NCI-H526 treated with DMSO at 0.1 percent for 48 hours (cell line): Measurements from ENCODE around the gene KIFC3.
A peak's percentile ranks its signal among the peaks of the same experiment; 100 is the strongest.
"Not testable (repeated sequence)": the region's sequence is repeated elsewhere in the genome, so short reads cannot be mapped to it uniquely, and the experiment has no call there.

Source experiments
- DNase-seq: peaks from one replicate; lab custom pipeline; 2025; lab: John Stamatoyannopoulos, UW

The KIFC3 gene

GRCh38 chr16:57752203-57752580 lies 50.1 kb downstream of the KIFC3 start:
- no peak for DNase-seq

DNA sequence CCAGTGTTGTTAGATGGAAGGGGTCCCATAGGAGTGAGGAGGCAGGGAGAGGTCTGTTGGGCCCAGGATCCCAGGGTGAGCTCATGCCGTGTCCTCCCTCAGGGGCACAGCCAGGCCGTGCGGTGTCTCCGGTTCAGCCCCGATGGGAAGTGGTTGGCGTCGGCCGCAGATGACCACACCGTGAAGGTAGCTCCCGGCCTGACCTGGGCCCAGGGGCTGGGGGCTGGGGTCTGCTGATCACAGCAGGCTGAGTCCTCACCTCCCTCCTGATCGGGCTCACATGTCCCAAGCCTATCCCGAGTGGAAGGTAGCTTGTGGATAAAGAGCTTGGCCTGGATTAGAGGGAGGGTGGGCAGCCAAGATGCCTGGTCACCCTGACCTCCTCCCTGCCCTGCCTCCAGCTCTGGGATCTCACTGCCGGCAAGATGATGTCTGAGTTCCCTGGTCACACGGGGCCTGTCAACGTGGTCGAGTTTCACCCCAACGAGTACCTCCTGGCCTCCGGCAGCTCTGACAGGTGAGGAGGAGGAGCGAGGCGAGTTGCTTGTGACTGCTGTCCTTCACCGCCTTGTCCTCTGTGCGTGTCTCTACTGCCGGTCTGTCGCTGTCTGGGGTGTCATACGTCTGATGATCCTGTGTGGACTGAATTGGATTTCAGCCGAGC lies 50.6 kb downstream of the KIFC3 start:
- no peak for DNase-seq

- no peak for DNase-seq
These were observed 51.3 kb downstream of the KIFC3 start for GRCh38 chr16:57750796-57751538.

DNA sequence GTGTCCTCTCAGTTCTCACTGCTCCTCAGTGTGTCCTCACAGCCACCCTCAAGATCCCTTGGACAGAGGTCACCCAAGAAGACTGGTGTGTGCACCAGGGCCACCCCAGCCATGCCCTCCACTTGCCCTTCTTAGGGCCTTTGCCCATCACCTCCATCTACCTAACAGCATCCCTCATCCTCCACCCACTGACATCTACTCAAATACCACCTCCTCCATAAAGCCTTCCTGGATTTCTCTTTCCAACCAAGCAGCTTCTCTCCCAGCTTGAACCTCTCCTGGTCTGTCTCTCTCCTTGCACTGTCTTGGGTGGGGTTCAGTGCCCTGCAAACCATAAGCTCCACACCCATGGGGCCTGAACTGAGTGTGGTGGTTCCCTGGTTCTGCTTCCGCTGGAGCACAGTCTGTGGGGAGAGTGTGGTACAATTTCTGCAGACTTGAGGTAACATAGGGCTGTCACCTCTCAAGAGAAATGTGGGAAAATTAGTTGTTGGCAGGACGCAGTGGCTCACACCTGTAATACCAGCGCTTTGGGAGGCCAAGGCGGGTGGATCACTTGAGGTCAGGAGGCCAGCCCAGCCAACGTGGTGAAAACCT lies 52.3 kb downstream of the KIFC3 start:
- DNase-seq, result no peak

GRCh38 chr16:57749101-57749692 lies 53.1 kb downstream of the KIFC3 start:
- no peak for DNase-seq

- DNase-seq, result no peak
These were observed 53.7 kb downstream of the KIFC3 start for GRCh38 chr16:57748596-57748995.

- DNase-seq, result no peak
These were observed 54.3 kb downstream of the KIFC3 start for GRCh38 chr16:57747996-57748395.

DNA sequence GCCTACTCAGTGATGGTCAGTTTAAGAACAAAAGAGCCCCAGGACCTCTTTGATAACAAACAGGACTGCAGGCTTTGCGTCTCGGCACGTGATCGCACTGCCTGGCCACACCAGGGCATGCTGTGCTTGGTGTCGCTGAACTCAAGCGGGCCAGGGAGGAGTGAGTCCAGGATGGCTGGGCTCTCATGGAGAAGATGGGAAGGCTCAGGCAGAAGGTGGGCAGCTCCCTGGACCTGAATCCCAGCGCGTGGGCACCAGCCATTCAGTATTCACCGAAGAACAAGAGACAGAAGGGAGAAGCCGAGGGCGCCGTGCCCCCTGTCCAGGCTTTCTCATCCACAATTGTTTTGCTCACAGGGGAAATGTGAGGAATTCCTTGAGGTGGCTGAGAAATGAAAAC lies 54.8 kb downstream of the KIFC3 start:
- no peak for DNase-seq

- no peak for DNase-seq
These were observed 55.2 kb downstream of the KIFC3 start for GRCh38 chr16:57747091-57747490.

DNA sequence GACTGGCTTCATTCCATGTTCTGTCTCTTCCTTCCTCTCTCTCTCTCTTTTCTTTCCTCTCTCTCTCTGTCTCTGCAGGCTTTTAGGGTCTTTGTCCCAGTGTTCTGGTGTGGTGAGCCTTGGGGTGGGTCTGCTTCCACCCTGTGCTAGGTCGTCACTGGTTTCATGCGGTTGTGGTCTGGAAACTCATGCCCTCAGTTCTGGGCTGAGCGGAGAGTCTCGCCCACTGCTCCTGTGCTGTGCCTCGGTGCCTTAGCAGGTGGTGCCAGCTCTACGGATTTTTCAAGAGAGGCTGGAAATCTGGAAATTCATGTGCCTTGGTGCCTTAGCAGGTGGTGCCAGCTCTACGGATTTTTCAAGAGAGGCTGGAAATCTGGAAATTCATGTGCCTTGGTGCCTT lies 56.0 kb downstream of the KIFC3 start:
- DNase-seq, result not testable (repeated sequence)

GRCh38 chr16:57745768-57746167 lies 56.5 kb downstream of the KIFC3 start:
- DNase-seq, result no peak

GRCh38 chr16:57744642-57744903 lies 57.7 kb downstream of the KIFC3 start:
- DNase-seq, result no peak

- no peak for DNase-seq
These were observed 58.2 kb downstream of the KIFC3 start for GRCh38 chr16:57743886-57744641.

GRCh38 chr16:57743458-57743857 lies 58.8 kb downstream of the KIFC3 start:
- no peak for DNase-seq

- peak; percentile 4 for DNase-seq
These were observed 59.7 kb downstream of the KIFC3 start for GRCh38 chr16:57742543-57742942.

GRCh38 chr16:57741660-57742191 lies 60.6 kb downstream of the KIFC3 start:
- DNase-seq, result no peak

- no peak for DNase-seq
These were observed 61.7 kb downstream of the KIFC3 start for GRCh38 chr16:57740423-57741071.

- no peak for DNase-seq
These were observed 62.4 kb downstream of the KIFC3 start for GRCh38 chr16:57739756-57740422.

- DNase-seq, result no peak
These were observed 63.4 kb downstream of the KIFC3 start for GRCh38 chr16:57738844-57739243.

DNA sequence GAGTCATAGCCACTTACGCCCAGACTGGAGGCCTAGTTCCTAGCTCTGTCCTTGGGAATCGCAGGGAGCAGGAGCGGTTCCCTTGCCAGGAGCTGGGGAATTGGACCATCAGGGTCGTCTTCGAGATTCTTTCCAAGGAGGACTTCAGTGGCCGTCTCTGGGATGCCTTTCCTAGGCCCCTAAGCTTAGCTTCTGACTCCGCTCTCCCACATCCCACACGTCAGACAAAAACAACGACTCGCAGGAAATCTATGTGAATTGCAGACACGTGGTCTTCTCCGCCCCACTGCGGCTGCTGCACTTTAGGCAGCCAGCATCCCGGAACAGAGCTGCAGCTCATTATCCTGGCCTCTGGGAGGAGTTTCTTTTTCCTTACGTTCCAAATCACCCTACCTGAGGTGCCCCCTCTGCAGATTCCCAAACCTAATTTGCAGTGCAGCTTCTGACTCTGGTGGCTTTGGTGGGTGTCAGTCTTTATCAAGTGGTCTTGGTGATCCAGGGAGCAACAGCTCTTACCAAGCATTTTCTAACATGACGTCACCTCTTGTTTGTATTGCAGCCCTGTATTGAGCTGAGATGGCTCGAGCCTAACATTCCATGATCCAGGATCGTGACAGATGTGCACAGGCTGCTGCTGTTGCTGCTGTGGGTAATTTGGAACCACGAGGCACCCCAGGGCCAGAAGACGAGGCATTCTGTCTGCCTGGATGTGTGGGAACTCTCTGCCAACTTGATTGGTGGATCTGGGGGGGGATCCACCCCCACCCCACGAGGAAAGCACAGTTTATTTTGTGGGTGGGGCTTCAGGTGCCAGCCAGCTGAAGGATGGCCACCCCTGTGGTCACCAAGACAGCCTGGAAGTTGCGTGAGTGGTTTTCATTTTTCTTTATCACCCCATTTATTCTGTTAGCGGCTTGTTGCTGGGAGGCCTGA lies 65.6 kb downstream of the KIFC3 start:
- no peak for DNase-seq
